HepG2 (cell line): Measurements from ENCODE around the gene SGCE. TPM values are rescaled to one million over a fixed set of nuclear protein-coding genes. Genes with fewer than 3 reads are reported as not detected.

ENCODE experiments used
- ATAC-seq: fragments of 200-7000 bp; cut with Tn5 transposase; 3 replicates; pipeline ENCODE4 v1.9.1; 2020; ENCODE audit warnings: mild to moderate bottlenecking, moderate library complexity
- BruUV-seq: library from RNA; stranded (reverse); fragments of 400-500 nt; replicated peaks from 2 replicates; lab custom pipeline; 2021; lab: Mats Ljungman, UMichigan
- CTCF ChIA-PET: fragments of 300-600 bp; formaldehyde crosslinking; extraction: SDS; loops from one replicate; lab custom pipeline; 2021; ENCODE audit warnings: low total read pairs, inconsistent platforms, low intra/inter-chr PET ratio; lab: Yijun Ruan, JAX
- POLR2A ChIA-PET: fragments of 350-600 bp; sonication (Branson Sonifier 250); formaldehyde crosslinking; loops from one replicate; lab custom pipeline; 2020; ENCODE audit warnings: antibody characterized with exemption, inconsistent platforms; lab: Yijun Ruan, JAX
- DNase-seq: peaks from one replicate; pipeline ENCODE4 v3.0.0-alpha.2; 2015; ENCODE audit warnings: low spot score
- FAIRE-seq: peaks from 3 replicates; lab custom pipeline; 2011; peaks lifted over from hg19 to GRCh38; lab: Jason Lieb, UNC
- H2AFZ ChIP-seq: one replicate; pipeline ENCODE4 v1.6.1; 2011; ENCODE audit warnings: low read length, inconsistent platforms
- H3K27ac ChIP-seq: fragments of 300-600 bp; 3 replicates; pipeline ENCODE4 v1.8.0; 2011; ENCODE audit warnings: mixed run types, mild to moderate bottlenecking, mixed read lengths, low read length, inconsistent platforms; ENCODE audit not compliant: insufficient read depth; ENCODE audit errors: extremely low read length
- H3K27me3 ChIP-seq, 2 experiments: fragments of 200-600 bp in 1 of 2; 2 replicates in 1 of 2; 3 replicates in 1 of 2; pipeline versions ENCODE4 v1.6.0 to v1.8.0; 2011; ENCODE audit warnings: low read length in 2 of 2, mild to moderate bottlenecking in 2 of 2, moderate library complexity in 2 of 2, inconsistent platforms in 1 of 2; ENCODE audit not compliant: insufficient read depth in 2 of 2, control insufficient read depth in 1 of 2
- H3K36me3 ChIP-seq, 2 experiments: fragments of 200-600 bp in 1 of 2; replicated peaks in 1 of 2; 2 replicates in 1 of 2; 3 replicates in 1 of 2; pipeline versions ENCODE4 v1.5.1 to v1.8.0; 2011; ENCODE audit warnings: low read length in 2 of 2, inconsistent platforms in 1 of 2; ENCODE audit not compliant: insufficient read depth in 2 of 2, control insufficient read depth in 1 of 2
- H3K4me1 ChIP-seq: 2 replicates; pipeline ENCODE4 v1.5.1; 2012; ENCODE audit warnings: low read length, inconsistent platforms; ENCODE audit not compliant: insufficient read depth
- H3K4me2 ChIP-seq: 2 replicates; pipeline ENCODE4 v1.6.0; 2011; ENCODE audit warnings: low read depth, low read length, inconsistent platforms
- H3K4me3 ChIP-seq, 3 experiments: fragments of 200-600 bp in 1 of 3; sonication (generic), shearing (Covaris generic) in 1 of 3; replicated peaks in 1 of 3; 2 replicates each; pipeline ENCODE4 v1.5.1; 2011 to 2016; ENCODE audit warnings: low read length in 3 of 3, inconsistent platforms in 2 of 3, low read depth in 2 of 3, mild to moderate bottlenecking in 2 of 3, control low read depth in 1 of 3, mixed read lengths in 1 of 3; ENCODE audit not compliant: insufficient read depth in 1 of 3
- H3K79me2 ChIP-seq: one replicate; pipeline ENCODE4 v1.6.1; 2011; ENCODE audit warnings: low read length, inconsistent platforms; ENCODE audit not compliant: insufficient read depth
- H3K9ac ChIP-seq: 2 replicates; pipeline ENCODE4 v1.6.0; 2011; ENCODE audit warnings: mild to moderate bottlenecking, low read depth, low read length, inconsistent platforms; ENCODE audit not compliant: insufficient read depth
- H3K9me3 ChIP-seq: 2 replicates; pipeline ENCODE4 v1.5.1; 2012; ENCODE audit warnings: mild to moderate bottlenecking, low read length
- H4K20me1 ChIP-seq: 2 replicates; pipeline ENCODE4 v1.6.0; 2011; ENCODE audit warnings: inconsistent platforms, mild to moderate bottlenecking, low read length, moderate library complexity; ENCODE audit not compliant: insufficient read depth
- ATF5 ChIP-seq: sonication (generic); formaldehyde crosslinking; IDR thresholded peaks from 2 replicates; pipeline ENCODE4 v1.4.0; 2020; ENCODE audit warnings: mild to moderate bottlenecking, low read depth, missing genetic modification reagents
- CHD2 ChIP-seq: IDR thresholded peaks from 2 replicates; pipeline ENCODE4 v1.6.1; 2011; ENCODE audit warnings: low read depth, low read length, improper control_type of control experiment
- KDM5B ChIP-seq: sonication (generic); formaldehyde crosslinking; IDR thresholded peaks from 2 replicates; pipeline ENCODE4 v1.4.0; 2020; ENCODE audit warnings: missing genetic modification reagents, mild to moderate bottlenecking, borderline replicate concordance
- MTF1 ChIP-seq: sonication (generic); formaldehyde crosslinking; IDR thresholded peaks from 2 replicates; pipeline ENCODE4 v1.5.0; 2020; ENCODE audit warnings: missing genetic modification reagents
- NR3C1 ChIP-seq: sonication (generic); formaldehyde crosslinking; IDR thresholded peaks from 2 replicates; pipeline ENCODE4 v1.4.0; 2020; ENCODE audit warnings: missing genetic modification reagents
- RARG ChIP-seq: sonication (generic); formaldehyde crosslinking; IDR thresholded peaks from 2 replicates; pipeline ENCODE4 v1.4.0; 2020; ENCODE audit warnings: low read depth, mild to moderate bottlenecking, missing genetic modification reagents
- RBM22 ChIP-seq: fragments of 200-400 bp; formaldehyde crosslinking; optimal IDR thresholded peaks from 2 replicates; pipeline ENCODE3; 2017; ENCODE audit warnings: mild to moderate bottlenecking, low read length, moderate library complexity
- SIX1 ChIP-seq: sonication (generic); formaldehyde crosslinking; IDR thresholded peaks from 2 replicates; pipeline ENCODE4 v1.4.0; 2020; ENCODE audit warnings: missing genetic modification reagents, borderline replicate concordance
- SMAD3 ChIP-seq: sonication (generic); formaldehyde crosslinking; IDR thresholded peaks from 2 replicates; pipeline ENCODE4 v1.4.0; 2020; ENCODE audit warnings: missing genetic modification reagents
- SMYD3 ChIP-seq: sonication (generic); formaldehyde crosslinking; IDR thresholded peaks from 2 replicates; pipeline ENCODE4 v1.8.1; 2023; ENCODE audit warnings: mild to moderate bottlenecking, missing genetic modification reagents
- SNAI1 ChIP-seq: sonication (generic); formaldehyde crosslinking; IDR thresholded peaks from 2 replicates; pipeline ENCODE4 v1.5.0; 2020; ENCODE audit warnings: mild to moderate bottlenecking, missing genetic modification reagents, borderline replicate concordance
- SRSF9 ChIP-seq: fragments of 200-400 bp; formaldehyde crosslinking; IDR thresholded peaks from 2 replicates; pipeline ENCODE4 v1.6.1; 2018; ENCODE audit warnings: borderline replicate concordance, mild to moderate bottlenecking, low read depth, low read length; ENCODE audit not compliant: insufficient read depth, poor library complexity, severe bottlenecking
- TEF ChIP-seq: sonication (generic); formaldehyde crosslinking; IDR thresholded peaks from 2 replicates; pipeline ENCODE4 v1.5.0; 2020; ENCODE audit warnings: missing genetic modification reagents
- ZFP36L2 ChIP-seq: sonication (generic); formaldehyde crosslinking; IDR thresholded peaks from 2 replicates; pipeline ENCODE4 v1.4.0; 2020; ENCODE audit warnings: missing genetic modification reagents
- ZNF343 ChIP-seq: sonication (generic); formaldehyde crosslinking; IDR thresholded peaks from 2 replicates; pipeline ENCODE4 v1.4.0; 2020; ENCODE audit warnings: mild to moderate bottlenecking, missing genetic modification reagents
- ZNF441 ChIP-seq: sonication (generic); formaldehyde crosslinking; IDR thresholded peaks from 2 replicates; pipeline ENCODE4 v1.7.0; 2021; ENCODE audit warnings: missing genetic modification reagents, borderline replicate concordance
- ZNF607 ChIP-seq: sonication (generic); formaldehyde crosslinking; IDR thresholded peaks from 2 replicates; pipeline ENCODE4 v1.5.1; 2020; ENCODE audit warnings: missing genetic modification reagents, mild to moderate bottlenecking, borderline replicate concordance
- ZNF678 ChIP-seq: sonication (generic); formaldehyde crosslinking; IDR thresholded peaks from 2 replicates; pipeline ENCODE4 v1.4.0; 2020; ENCODE audit warnings: mild to moderate bottlenecking, missing genetic modification reagents
- ZNF703 ChIP-seq: sonication (generic); formaldehyde crosslinking; IDR thresholded peaks from 2 replicates; pipeline ENCODE4 v1.5.1; 2020; ENCODE audit warnings: missing genetic modification reagents, mild to moderate bottlenecking, moderate library complexity, borderline replicate concordance
- ZNF839 ChIP-seq: sonication (generic); formaldehyde crosslinking; IDR thresholded peaks from 2 replicates; pipeline ENCODE4 v1.4.0; 2020; ENCODE audit warnings: missing genetic modification reagents, mild to moderate bottlenecking, borderline replicate concordance
- WGBS: methylation state at CpG from one replicate; pipeline ENCODE4 v1.1.6; 2017; ENCODE audit warnings: low lambda C conversion rate; 5-methylcytosine and 5-hydroxymethylcytosine counted together
- in situ Hi-C: cut with HindIII; loops from 2 replicates; pipeline ENCODE4 v1.10.0; 2017; ENCODE audit warnings: low pct_unique_long_range_greater_than_20kb; ENCODE audit not compliant: extremely low pct_ligation_motif_present
- intact Hi-C: fragments of 100-400 bp; cut with micrococcal nuclease; formaldehyde crosslinking; loops from one replicate; pipeline ENCODE4 v1.10.0; 2022; ENCODE audit not compliant: unreplicated experiment
- polyA plus RNA-seq, 8 experiments: library from polyadenylated mRNA; depleted of rRNA in 3 of 8; stranded (reverse) in 7 of 8; unstranded in 1 of 8; fragments of >200 nt; fragmentation: Illumina TruSeq in 4 of 8; extraction: Trizol in 4 of 8; gene quantifications; 2 replicates each; pipeline versions ENCODE4 v1.2.1 to v1.2.3, GENCODE V29; 2011 to 2016; ENCODE audit warnings: low read depth in 4 of 8, missing spikeins in 1 of 8, mixed read lengths in 1 of 8; ENCODE audit not compliant: insufficient read depth in 1 of 8
- total RNA-seq, 5 experiments: library from RNA; depleted of rRNA; stranded (reverse); fragments of >200 nt; fragmentation: Illumina TruSeq; extraction: Trizol; gene quantifications; 2 replicates each; pipeline ENCODE4 v1.2.3, GENCODE V29; 2016; ENCODE audit warnings: low read depth in 1 of 5

The SGCE gene
- total and polyA plus RNA-seq, 2 of the 13 experiments (the other 11 are each of a cell fraction or from before 2014, with no cell fraction given), result 52.3 to 71.1 TPM

GRCh38 chr7:94609561-94609960 lies 46.4 kb downstream of the SGCE start:
- H4K20me1 ChIP-seq, result no peaks in the 10 kb centered on the region
- ChIA-PET POLR2A (no interaction called here), CTCF (no interaction called here)
- ATAC-seq, result no peak
- in situ Hi-C loops (no loop called here), intact Hi-C loops (no loop called here)
- no peak for DNase-seq
- TF ChIP-seq ZFP36L2 (CRISPR knock-in tag) (no peak), ZNF839 (CRISPR knock-in tag) (no peak), SIX1 (CRISPR knock-in tag) (no peak), TEF (CRISPR knock-in tag) (no peak), ZNF678 (CRISPR knock-in tag) (no peak), ZNF607 (CRISPR knock-in tag) (no peak), SMAD3 (CRISPR knock-in tag) (no peak), RBM22 (no peak), RARG (CRISPR knock-in tag) (no peak), ZNF441 (no peak), SNAI1 (CRISPR knock-in tag) (no peak), ZNF703 (CRISPR knock-in tag) (no peak), MTF1 (no peak), SMYD3 (CRISPR knock-in tag) (no peak), KDM5B (no peak), SRSF9 (no peak), ATF5 (CRISPR knock-in tag) (no peak), ZNF343 (no peak), CHD2 (no peak), NR3C1 (no peak)
- H3K36me3 ChIP-seq, result peaks cover 0 to 1% of the 10 kb centered on the region in 2 experiments; a peak in 1 of 5 replicates
- no peaks in the 10 kb centered on the region for H3K27me3 ChIP-seq
- H3K4me2 ChIP-seq, result no peak overlapping the region
- no peak overlapping the region for H3K27ac ChIP-seq
- no peaks in the 10 kb centered on the region for H3K9me3 ChIP-seq
- no peaks in the 10 kb centered on the region for H3K79me2 ChIP-seq
- H3K9ac ChIP-seq, result no peak overlapping the region
- no TSS peak for BruUV-seq
- H2AFZ ChIP-seq, result no peak overlapping the region
- no peaks in the 10 kb centered on the region for H3K4me1 ChIP-seq
- no peak overlapping the region for H3K4me3 ChIP-seq
- 90% methylated on average over 2 of the region's 2 CpGs for WGBS
- FAIRE-seq, result no peak
